Measurements from ENCODE around the gene PDE7B.

Gene PDE7B

DNA sequence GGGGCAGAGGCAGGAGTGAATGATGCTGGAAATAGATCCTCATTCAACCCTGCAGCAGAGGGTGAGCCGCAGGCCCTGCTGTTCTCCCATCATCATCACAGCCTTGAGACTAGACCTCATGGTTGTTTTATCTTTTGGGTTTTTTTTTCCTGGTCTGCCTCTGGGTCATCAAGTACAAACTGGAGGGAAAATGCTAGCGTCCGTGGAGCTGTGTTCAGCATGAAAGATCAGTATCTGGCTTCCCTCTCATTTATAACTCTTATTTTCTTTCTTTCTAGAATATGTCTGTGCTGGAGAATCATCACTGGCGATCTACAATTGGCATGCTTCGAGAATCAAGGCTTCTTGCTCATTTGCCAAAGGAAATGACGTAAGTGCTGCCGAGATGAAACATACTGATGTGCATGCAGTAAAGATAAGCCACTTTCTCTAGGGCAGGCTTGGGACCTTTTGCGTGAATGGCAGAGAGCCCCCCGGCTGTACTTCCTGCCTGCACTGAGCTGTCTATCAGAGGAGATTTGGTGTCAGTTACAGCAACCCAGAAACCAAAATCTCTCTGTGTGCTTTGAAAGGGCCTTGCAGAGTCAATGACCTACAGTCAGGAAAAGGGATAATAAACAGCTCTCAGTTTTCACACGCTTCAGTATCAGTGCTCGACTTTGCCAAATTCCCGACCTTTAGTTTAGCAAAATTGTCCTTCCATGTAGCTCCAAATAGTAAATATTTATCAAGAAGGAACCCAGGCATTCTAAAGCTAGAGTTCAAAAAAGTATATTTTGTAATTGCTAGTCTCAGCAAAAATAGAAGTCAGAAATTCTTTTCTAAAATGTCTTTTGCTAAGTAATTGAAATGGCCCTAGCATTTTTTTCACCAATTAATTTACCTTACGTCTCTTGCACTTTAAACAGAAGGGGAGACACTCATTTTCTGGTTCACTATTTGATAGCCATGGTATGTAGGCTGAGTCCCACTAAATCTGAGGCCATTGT lies 322.3 kb downstream of the PDE7B start:
- in situ Hi-C loops (cut with HindIII; ENCODE audit: low sequenced_read_pairs): no loop called here

DNA sequence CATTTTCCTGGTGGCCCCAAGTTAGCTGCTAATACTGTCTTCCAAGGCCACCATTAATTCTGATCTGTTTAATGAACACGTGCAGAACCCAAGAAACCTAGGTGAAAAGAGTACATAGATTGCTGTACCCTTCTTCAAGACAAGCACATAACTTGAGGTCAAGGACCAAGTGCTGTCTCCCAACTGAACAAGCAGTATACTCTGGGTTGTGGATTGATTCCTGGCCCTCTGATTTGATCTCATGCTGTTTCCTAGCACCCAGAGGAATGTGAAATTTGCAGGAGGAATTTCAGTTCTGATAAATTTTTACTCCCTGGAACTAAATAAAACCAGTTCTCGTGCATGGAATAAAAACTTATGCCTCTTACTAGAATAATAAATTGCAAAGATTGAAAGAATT lies 323.0 kb downstream of the PDE7B start:
- in situ Hi-C loops (cut with HindIII; ENCODE audit: low sequenced_read_pairs): no loop called here

DNA sequence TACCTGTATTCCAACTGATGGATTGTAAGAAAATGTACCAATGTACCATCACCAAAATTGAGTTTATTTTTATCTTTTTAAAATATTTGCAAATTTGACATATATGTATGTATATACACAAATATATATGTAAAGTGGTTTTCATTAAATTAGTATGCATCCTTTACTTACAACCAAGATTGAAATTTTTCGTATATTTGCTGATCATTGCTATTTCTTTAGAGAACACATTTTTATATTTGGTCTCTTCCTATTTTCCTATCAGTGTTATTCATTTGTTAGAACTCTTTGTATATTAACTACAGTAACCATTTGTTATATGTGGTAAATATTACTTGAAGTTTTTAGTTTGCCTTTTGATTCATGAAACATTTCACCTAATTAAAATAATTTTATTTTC lies 324.4 kb downstream of the PDE7B start:
- in situ Hi-C loops (cut with HindIII; ENCODE audit: low sequenced_read_pairs): no loop called here

DNA sequence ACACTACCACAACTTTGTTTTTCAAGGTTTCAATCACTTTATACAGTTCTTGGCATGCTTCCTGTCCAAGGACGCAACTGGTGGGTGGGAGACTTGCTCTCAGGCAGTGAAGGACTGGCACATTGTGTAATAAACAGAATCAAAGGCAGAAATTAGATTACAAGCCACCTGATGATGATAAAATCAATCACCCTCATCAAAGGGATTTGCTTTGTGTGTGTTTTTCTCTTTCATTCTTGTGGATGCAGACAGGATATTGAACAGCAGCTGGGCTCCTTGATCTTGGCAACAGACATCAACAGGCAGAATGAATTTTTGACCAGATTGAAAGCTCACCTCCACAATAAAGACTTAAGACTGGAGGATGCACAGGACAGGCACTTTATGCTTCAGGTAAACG lies 327.2 kb downstream of the PDE7B start:
- in situ Hi-C loops (cut with HindIII; ENCODE audit: low sequenced_read_pairs): no loop called here

DNA sequence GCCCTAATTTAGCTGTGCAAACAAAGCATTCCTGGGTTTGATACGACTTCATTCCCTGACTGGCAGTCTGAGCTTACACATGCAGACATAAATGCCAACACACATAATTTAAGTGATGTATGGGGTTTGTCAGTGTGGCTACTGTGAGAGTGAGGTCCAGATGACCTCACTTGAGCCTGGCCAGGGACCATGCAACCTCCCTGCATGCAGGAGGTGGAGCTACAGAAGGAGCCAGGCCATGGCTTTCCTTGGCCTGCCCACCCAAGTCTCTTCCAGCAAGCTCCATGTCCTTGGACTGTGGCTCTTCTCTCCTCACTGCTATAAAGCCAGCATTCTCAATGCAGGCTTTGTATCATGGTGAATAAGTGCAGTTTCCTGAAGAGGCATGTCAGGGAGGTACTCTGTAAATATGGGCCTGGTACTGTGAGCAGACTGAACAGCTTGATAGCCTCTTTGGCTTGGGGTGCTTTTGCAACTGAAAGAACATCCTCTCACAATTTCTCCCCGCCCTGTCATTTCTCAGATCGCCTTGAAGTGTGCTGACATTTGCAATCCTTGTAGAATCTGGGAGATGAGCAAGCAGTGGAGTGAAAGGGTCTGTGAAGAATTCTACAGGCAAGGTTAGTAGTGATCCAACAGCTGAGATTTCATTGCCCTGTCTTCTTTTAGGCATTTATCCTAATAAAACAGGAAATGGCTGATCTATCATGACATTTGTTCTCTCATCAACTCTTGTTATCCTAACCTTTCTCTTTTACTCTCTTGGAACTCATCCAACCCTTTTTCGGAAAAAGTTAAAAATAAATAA lies 329.4 kb downstream of the PDE7B start:
- in situ Hi-C loops (cut with HindIII; ENCODE audit: low sequenced_read_pairs): no loop called here

DNA sequence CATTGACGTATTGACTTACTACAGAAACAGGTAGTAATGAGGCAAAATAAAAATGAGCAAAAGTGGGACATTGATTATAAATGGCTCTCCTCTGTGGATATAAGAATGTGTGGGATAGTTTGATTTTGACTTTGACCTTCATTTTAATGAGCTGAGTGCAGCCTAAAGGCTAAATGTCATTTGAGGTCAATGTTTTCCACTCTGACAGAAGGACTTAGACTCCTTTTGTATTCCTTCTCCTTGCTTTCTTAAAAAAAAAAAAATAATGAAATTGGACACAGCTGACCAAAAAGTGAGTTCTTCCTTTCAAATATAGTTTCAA lies 330.0 kb downstream of the PDE7B start:
- in situ Hi-C loops (cut with HindIII; ENCODE audit: low sequenced_read_pairs): no loop called here

DNA sequence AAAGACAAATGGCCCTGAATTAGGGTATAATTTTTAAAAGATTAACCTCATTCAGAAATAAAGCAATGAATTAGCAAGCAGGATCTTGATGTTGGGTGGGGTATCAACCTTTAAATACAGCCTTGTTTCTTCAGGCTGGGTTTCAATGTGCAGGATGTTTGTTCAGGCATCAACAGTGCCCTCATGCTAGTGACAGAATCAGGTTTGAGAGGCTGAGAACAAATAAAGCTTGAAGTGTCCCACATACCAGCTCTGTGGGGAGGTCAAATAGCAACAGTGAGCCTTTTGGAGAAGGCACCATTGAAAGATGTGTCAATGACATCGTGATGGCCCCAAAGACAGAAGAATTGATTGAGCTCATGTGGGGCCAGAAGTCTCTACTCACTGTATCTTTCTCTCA lies 330.4 kb downstream of the PDE7B start:
- in situ Hi-C loops (cut with HindIII; ENCODE audit: low sequenced_read_pairs): no loop called here

DNA sequence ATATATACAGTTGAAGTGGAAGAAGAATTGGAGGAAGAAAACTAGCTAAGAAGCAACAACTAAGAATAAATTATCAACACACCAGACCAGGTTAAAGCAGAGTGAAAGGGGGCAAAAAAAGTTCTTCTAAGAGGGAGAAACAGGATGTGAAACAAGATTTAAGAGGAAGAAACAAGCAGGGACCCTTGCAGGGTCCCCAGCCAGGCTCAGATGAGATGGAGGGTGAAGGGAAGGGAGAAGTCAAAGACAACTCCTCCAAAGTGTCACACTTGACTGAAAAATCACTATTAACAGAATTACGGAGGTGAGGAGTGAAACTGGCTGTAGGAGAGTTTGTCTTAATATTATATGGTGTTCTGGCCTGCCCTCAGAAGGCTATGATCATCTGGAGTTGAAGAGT lies 333.2 kb downstream of the PDE7B start:
- in situ Hi-C loops (cut with HindIII; ENCODE audit: low sequenced_read_pairs): no loop called here

DNA sequence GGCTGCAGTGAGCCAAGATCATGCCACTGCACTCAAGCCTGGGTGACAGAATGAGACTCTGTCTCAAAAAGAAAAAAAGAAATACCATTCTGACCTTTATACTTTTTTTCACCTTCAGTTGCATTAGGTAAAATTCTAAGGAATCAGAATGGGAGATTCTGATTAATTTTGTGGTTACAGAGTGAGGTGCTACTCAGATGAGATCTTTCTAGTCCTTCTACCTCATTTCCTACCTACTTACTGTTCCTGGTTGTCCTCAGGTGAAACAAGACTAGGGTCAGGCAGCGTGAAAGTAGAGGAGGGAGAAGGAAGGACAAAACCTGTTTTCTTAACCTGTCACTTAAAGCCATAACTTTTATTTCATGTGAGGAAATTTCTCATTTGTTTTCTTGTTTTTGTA lies 334.9 kb downstream of the PDE7B start:
- in situ Hi-C loops (cut with HindIII; ENCODE audit: low sequenced_read_pairs): no loop called here

DNA sequence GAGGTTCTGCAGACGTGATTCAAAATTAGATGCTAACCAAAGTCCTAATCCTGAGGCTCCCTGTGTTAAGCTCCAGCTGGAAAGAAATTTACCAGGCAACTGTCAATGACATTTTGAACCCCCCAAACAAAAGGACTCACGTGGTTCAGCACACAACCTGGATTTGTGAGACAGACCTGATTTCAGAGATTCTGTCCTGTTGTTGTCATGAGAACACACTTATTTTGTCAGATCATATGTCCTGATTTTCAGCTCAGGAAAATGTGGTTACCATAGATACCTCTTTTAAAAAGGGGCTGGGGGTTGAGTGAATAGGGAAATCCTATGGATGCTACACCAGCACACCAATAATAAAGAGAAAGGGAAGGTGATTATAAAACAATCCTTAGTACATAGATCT lies 337.0 kb downstream of the PDE7B start:
- in situ Hi-C loops (cut with HindIII; ENCODE audit: low sequenced_read_pairs): no loop called here

DNA sequence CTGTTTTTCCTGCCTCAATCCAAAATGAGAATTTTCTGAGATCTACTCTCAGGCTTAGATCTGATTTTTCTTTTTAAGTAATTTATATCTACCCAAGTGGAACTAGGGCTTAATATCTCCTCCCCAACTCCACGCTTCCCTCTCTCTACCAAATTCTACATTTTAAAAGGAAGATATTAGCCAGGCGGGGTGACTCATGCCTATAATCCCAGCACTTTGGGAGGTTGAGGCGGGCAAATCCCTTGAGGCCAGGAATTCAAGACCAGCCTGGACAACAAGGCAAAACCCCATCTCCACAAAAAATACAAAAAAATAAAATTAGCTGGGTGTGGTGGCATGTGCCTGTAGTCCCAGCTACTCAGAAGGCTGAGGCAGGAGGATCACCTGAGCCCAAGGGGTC lies 337.6 kb downstream of the PDE7B start:
- in situ Hi-C loops (cut with HindIII; ENCODE audit: low sequenced_read_pairs): no loop called here

DNA sequence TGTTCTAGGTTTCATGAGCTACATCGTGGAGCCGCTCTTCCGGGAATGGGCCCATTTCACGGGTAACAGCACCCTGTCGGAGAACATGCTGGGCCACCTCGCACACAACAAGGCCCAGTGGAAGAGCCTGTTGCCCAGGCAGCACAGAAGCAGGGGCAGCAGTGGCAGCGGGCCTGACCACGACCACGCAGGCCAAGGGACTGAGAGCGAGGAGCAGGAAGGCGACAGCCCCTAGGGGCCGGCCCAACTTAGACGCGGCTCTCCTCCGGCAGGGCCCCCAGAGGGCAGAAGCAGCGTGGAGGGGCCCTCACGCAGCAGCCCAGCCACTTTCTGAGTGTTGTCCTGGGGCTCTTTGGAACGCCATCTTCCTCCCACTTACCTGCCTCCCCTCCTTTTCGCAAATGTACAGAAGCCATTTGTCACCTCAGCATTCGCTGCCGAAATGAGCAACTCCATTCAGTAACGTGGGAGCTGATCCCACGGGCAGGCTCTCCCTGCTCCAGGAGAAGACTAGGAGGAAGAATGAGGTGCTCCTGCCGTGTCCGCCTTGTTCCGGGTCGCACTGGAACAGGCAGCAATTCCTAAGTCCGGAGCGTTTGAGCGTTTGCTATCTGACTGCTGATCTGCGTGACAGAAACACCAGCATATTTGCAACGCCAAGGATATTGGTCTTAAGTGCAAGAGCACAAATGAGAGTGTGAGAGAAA lies 340.3 kb downstream of the PDE7B start:
- in situ Hi-C loops (cut with HindIII; ENCODE audit: low sequenced_read_pairs): no loop called here

DNA sequence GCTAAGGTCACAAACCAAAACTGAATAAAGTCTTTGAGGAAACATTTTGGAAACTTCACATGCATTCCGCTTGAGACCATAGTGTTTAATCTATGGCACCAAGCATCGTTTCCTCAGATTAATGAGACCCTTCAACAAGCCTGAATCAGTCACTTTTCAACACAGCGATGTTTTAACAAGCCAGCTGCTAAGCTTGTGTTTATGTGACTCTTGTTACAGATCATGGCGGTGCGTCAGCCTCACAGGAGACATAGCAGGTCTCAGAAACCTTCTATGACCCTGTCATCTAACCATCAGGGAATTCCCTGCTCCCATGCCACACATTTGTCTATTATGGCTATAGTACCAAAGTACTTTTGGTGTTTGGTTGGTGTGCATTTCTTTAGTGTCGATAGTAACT lies 341.4 kb downstream of the PDE7B start:
- in situ Hi-C loops (cut with HindIII; ENCODE audit: low sequenced_read_pairs): no loop called here

DNA sequence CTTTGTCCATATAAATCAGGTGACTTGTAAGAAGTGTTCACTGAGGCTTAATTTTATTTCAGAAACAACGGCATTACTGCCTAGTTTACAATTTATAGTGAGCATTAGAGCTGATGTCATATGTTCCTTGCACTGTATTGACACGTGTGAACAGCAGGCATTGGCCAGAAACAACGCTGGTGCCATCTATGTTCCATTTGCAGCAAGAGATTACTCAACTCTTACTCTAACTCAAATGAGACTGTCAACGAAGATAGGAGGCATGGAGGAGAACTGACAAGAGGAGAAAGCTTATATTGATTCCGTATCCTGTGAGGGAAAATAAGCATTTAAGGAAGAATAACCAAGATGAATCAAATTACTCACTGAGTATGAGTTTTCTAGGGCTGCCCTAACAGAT lies 350.2 kb downstream of the PDE7B start:
- in situ Hi-C loops (cut with HindIII; ENCODE audit: low sequenced_read_pairs): loop anchor here (10.0 kb wide), 1 partner anchor 507 kb away; no protein-coding TSS in a partner anchor

DNA sequence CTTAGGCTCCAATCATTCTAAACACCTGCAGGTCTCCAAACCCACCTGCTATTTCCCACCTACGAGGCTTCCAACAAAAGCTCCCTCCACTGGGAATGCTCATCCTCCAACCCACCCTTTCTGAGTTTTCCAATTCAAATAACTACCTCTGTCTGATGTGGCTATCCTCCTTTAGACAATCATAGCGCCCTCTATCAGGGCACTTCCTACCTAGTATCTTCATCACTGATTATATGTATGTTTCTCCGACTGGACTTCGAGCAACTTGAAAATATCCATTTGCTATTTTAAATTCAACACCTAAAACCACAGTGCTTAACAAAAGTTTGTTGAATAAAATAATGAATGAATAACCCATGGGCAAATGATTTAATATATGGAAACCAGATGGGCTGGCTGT lies 357.3 kb downstream of the PDE7B start:
- in situ Hi-C loops (cut with HindIII; ENCODE audit: low sequenced_read_pairs): loop anchor here (10.0 kb wide), 1 partner anchor 514 kb away; no protein-coding TSS in a partner anchor

DNA sequence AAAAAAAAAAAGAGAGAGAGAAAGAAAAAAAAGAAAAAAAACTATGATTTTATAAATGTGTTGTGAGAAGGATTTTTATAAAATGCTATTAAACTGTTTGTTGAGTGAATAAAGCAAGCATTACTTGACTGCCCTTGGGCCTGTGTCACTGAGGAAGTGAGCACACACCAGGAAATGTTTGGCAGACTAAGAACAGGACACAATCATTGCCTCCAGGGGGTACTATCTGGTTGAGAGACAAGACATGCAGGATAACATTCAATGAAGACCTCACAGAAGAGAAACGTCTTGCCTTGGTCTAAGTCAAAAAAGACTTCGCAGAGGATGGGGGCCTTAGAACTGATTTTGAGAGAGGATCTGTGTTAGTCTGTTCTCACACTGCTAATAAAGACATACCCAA lies 358.0 kb downstream of the PDE7B start:
- in situ Hi-C loops (cut with HindIII; ENCODE audit: low sequenced_read_pairs): loop anchor here (10.0 kb wide), 1 partner anchor 515 kb away; no protein-coding TSS in a partner anchor

DNA sequence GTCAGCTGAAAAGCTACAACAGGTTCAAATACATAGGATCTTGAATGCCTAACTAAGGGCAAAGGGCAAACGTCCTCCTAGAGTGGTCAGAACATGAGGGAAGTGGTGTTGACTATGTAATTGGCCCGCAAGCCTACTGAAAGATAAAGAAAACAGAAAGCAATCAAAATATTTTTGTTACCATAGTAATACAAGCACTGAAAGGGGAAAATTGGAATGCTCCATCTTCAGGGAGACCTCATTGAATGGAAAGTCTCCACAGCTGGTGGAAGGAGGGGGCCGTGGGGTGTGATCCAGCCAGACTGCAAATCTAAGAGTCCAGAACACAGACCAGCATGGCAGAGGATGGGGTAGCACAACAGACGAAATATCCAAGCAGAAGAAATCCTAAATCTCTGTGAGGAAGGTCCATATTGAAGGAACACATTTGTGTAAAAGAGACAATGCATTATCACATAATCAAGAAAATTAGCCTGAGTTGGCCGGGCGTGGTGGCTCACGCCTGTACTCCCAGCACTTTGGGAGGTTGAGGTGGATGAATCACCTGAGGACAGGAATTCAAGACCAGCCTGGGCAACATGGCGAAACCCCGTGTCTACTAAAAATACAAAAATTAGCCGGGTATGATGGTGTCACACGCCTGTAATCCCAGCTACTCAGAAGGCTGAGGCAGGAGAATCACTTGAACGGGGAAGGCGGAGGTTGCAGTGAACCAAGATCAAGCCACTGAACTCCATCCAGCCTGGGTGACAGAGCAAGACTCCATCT lies 359.1 kb downstream of the PDE7B start:
- in situ Hi-C loops (cut with HindIII; ENCODE audit: low sequenced_read_pairs): no loop called here

DNA sequence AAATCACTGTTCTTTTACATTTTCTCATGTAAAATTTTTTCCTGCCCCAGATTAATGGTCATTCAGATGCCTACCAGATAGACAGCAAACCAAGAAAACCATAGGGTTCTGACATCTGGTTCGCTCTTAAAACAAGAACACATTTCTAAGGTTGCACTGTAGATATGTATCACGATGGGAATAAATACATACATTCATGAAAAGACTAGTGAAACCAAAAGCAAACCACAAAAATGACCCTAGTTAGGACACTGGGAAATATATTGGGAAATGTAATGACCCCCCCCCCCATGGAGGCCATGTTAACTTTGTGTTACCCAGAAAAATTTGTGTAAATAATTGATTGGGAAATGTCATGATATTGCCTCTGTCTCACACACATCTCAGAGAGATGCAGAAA lies 361.1 kb downstream of the PDE7B start:
- in situ Hi-C loops (cut with HindIII; ENCODE audit: low sequenced_read_pairs): no loop called here

DNA sequence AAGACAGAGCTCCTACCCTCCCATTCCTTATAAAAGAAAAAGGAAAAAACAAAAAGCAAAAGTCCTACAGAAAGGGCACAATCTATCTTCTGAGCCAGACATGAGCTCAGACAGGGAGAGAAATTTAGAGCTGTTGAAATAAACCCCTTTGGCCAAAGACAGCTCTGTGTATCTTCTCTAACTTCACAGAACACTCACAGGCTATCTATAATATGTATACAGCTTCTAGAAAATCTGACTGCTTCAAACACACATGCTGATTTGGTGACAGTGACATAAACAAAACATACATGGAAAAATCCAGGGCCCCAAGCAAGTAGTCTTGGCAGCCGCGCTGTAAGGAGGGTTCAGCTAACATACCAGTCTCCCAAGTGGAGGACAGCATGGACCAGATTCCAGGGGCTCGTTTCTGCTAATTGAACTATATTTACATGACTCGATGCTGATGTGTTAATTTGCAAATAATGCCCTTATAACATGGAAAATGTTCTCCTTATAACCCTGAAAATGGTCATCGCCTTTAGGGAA lies 361.6 kb downstream of the PDE7B start:
- in situ Hi-C loops (cut with HindIII; ENCODE audit: low sequenced_read_pairs): no loop called here

DNA sequence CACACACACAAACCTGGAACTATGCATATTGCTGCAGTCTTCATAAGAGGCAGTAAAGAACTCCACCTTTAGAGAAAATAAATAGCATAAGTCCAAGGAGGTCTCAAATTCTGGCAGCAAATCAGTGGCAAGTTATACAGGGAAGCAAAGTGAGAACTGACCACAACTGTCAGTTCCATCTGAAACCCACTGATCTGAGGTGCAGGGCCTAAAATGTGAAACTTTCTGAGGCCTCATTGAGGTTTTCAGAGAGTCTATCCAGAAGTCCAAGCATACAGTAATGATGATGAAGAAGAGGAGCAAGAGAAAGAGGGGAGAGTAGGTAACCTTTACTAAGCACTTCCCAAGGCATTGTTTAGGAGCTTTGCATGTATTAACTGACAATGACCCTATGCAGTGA lies 362.4 kb downstream of the PDE7B start:
- in situ Hi-C loops (cut with HindIII; ENCODE audit: low sequenced_read_pairs): no loop called here
